DND-41 (cell line): ENCODE results near the gene ERC2.

Source experiments
- ATAC-seq: fragments of 200-7000 bp; cut with Tn5 transposase; 3 replicates; pipeline ENCODE4 v1.9.1; 2021; ENCODE audit warnings: low read depth; ENCODE audit not compliant: insufficient read depth
- DNase-seq: peaks from one replicate; pipeline ENCODE4 v3.0.0-alpha.2; 2020
- H2AFZ ChIP-seq: 2 replicates; pipeline ENCODE4 v1.6.0; 2012; ENCODE audit warnings: low read depth, low read length
- H3K27ac ChIP-seq: 2 replicates; pipeline ENCODE4 v1.5.1; 2012; ENCODE audit warnings: low read length, inconsistent platforms
- H3K27me3 ChIP-seq: fragments of 200-600 bp; sonication (generic); 2 replicates; pipeline ENCODE4 v1.6.0; 2012; ENCODE audit warnings: low read length, mild to moderate bottlenecking, inconsistent platforms; ENCODE audit not compliant: insufficient read depth, poor library complexity
- H3K36me3 ChIP-seq: 2 replicates; pipeline ENCODE4 v1.5.1; 2012; ENCODE audit warnings: low read length, inconsistent platforms; ENCODE audit not compliant: insufficient read depth
- H3K4me1 ChIP-seq: 2 replicates; pipeline ENCODE4 v1.5.1; 2012; ENCODE audit warnings: mild to moderate bottlenecking, low read length; ENCODE audit not compliant: insufficient read depth
- H3K4me2 ChIP-seq: 2 replicates; pipeline ENCODE4 v1.6.0; 2012; ENCODE audit warnings: mild to moderate bottlenecking, moderate library complexity, low read length, inconsistent platforms; ENCODE audit not compliant: insufficient read depth
- H3K4me3 ChIP-seq, 2 experiments: fragments of 200-600 bp in 1 of 2; shearing (Covaris generic) in 1 of 2; 2 replicates each; pipeline ENCODE4 v1.5.1; 2012 to 2016; ENCODE audit warnings: inconsistent platforms in 2 of 2, low read length in 2 of 2, mild to moderate bottlenecking in 2 of 2, low read depth in 1 of 2, moderate library complexity in 1 of 2
- H3K79me2 ChIP-seq: 2 replicates; pipeline ENCODE4 v1.6.0; 2012; ENCODE audit warnings: low read length, inconsistent platforms; ENCODE audit not compliant: insufficient read depth
- H3K9ac ChIP-seq: 2 replicates; pipeline ENCODE4 v1.6.0; 2012; ENCODE audit warnings: low read depth, mild to moderate bottlenecking, inconsistent platforms, low read length, moderate library complexity
- H3K9me3 ChIP-seq: 2 replicates; pipeline ENCODE4 v1.5.1; 2012; ENCODE audit warnings: low read length, moderate library complexity, mild to moderate bottlenecking, inconsistent platforms; ENCODE audit not compliant: insufficient read depth, severe bottlenecking
- H4K20me1 ChIP-seq: 2 replicates; pipeline ENCODE4 v1.6.0; 2012; ENCODE audit warnings: low read length; ENCODE audit not compliant: insufficient read depth
- EZH2 ChIP-seq: IDR thresholded peaks from 3 replicates; pipeline ENCODE4 v1.6.1; 2012; ENCODE audit warnings: borderline replicate concordance, low read depth, mild to moderate bottlenecking, moderate library complexity, low read length, inconsistent platforms; ENCODE audit not compliant: severe bottlenecking
- TF ChIP-seq, protein P1 (sequence below): IDR thresholded peaks from 2 replicates; pipeline ENCODE4 v1.5.1; 2012; ENCODE audit warnings: borderline replicate concordance, low read length, moderate library complexity, mild to moderate bottlenecking; ENCODE audit not compliant: poor library complexity, severe bottlenecking; ENCODE audit errors: extremely low read depth

ERC2 gene

DNA sequence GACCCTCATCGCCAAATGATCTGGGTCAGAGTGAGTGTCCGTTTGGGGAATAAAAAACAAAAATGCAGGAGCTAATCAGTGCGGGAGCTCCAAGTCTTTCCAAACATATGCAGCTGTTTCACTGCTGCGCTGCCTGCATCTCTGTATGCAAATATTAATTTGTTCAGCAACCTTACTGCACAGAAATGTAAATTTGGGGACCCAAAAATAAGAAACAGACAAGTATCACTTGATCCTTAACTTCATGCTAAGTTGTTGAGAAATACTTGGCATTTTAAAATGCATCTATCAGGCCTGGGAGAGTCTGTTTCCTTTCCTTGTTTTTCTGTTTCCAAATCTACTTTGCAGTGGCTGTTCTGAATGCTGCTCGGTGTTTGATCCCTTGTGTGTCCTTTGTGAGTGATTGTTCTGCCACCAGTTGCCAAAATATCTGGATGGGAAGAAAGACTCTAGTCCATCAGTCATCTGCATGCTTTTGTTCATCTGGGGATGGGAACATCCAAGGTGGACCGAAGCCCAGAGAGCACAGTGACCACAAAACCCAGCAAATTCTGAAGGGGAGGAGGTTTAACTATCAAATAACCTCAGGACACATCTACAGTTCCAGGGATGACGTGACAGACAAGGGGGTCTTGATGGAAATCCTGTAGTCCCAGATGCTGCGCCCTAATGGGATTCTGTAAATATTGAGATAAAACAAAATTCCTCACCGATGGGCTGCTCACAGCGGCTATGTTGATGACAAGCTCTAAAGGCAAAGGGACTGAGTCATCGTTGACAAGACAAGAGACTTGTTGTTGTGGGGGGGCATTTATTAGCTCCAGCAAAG, 781.6 kb downstream of the ERC2 start:
- Histone ChIP-seq H3K27ac (no peak overlapping the region), H3K4me1 (no peaks in the 10 kb centered on the region), H3K4me2 (no peak overlapping the region), H3K79me2 (no peaks in the 10 kb centered on the region), H3K36me3 (no peaks in the 10 kb centered on the region), H3K9ac (no peak overlapping the region), H3K4me3 (no peak overlapping the region), H4K20me1 (no peaks in the 10 kb centered on the region), H3K9me3 (no peaks in the 10 kb centered on the region), H3K27me3 (peaks cover 15% of the 10 kb centered on the region), H2AFZ (no peak overlapping the region)
- no peak for DNase-seq
- TF ChIP-seq, protein P1, sequence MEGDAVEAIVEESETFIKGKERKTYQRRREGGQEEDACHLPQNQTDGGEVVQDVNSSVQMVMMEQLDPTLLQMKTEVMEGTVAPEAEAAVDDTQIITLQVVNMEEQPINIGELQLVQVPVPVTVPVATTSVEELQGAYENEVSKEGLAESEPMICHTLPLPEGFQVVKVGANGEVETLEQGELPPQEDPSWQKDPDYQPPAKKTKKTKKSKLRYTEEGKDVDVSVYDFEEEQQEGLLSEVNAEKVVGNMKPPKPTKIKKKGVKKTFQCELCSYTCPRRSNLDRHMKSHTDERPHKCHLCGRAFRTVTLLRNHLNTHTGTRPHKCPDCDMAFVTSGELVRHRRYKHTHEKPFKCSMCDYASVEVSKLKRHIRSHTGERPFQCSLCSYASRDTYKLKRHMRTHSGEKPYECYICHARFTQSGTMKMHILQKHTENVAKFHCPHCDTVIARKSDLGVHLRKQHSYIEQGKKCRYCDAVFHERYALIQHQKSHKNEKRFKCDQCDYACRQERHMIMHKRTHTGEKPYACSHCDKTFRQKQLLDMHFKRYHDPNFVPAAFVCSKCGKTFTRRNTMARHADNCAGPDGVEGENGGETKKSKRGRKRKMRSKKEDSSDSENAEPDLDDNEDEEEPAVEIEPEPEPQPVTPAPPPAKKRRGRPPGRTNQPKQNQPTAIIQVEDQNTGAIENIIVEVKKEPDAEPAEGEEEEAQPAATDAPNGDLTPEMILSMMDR: no peak
- TF ChIP-seq EZH2: no peak
- ATAC-seq: no peak

DNA sequence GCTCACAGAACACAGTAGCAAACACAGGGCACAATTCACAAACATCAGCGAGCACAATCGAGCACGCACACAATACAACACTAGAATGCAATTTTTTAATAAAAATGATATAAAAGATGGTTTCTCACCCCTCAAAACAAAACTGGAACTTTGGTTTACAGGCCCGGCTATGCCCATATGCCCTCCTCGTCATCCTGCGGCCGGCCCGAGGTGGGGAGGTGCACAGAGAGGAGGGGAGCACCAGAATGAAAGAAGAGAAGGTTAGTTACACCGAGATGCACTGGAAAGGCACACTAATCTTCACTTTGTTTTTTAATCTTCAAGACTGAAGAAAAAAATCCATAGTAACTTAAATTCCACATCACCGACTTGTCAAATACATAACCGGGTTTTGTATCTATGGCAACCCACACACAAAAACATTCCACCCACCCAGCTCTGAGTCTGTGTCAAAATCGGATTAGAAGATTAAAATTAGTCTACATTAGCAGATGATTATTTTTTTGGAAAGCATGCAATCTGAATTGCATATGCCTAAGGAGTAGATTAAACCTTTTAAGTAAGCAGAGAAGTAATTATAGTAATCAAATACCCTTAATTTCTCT, 784.5 kb downstream of the ERC2 start:
- no peak for ATAC-seq
- Histone ChIP-seq H3K79me2 (no peaks in the 10 kb centered on the region), H3K27me3 (peaks cover 7% of the 10 kb centered on the region), H3K4me2 (no peak overlapping the region), H3K27ac (no peak overlapping the region), H3K9me3 (no peaks in the 10 kb centered on the region), H3K4me3 (no peak overlapping the region), H4K20me1 (no peaks in the 10 kb centered on the region), H3K9ac (no peak overlapping the region), H3K4me1 (no peaks in the 10 kb centered on the region), H3K36me3 (no peaks in the 10 kb centered on the region), H2AFZ (no peak overlapping the region)
- no peak for DNase-seq
- TF ChIP-seq, protein P1: no peak
- TF ChIP-seq EZH2: no peak

DNA sequence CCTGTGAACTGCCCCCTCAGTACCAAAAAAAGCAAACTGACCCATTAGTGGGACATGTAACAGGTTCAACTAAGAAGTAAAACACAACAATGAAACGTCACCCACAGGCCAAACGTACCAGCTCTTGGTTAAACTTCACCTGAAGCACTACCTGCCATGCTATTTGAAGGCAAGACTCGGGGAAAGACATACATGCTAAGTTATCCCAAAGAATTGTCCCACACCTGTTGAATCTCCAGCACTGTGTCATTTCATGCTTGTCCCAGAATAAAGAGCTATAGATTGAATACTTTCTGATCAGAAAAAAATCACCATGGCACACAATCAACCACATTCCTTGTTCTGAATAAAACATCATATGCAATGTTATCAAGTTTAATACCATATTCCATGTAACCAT, 785.8 kb downstream of the ERC2 start:
- no peak overlapping the region for H3K4me2 ChIP-seq
- H3K27ac ChIP-seq: no peak overlapping the region
- TF ChIP-seq EZH2: no peak
- TF ChIP-seq, protein P1: no peak
- H2AFZ ChIP-seq: no peak overlapping the region
- H3K79me2 ChIP-seq: no peaks in the 10 kb centered on the region
- ATAC-seq: no peak
- H3K27me3 ChIP-seq: peaks cover 7% of the 10 kb centered on the region
- H4K20me1 ChIP-seq: no peaks in the 10 kb centered on the region
- H3K36me3 ChIP-seq: no peaks in the 10 kb centered on the region
- H3K4me1 ChIP-seq: no peaks in the 10 kb centered on the region
- H3K4me3 ChIP-seq: no peak overlapping the region
- H3K9me3 ChIP-seq: no peaks in the 10 kb centered on the region
- no peak overlapping the region for H3K9ac ChIP-seq
- DNase-seq: no peak
